NCI-H748 (cell line): ENCODE data around the gene WDR87.
A peak's percentile ranks its signal among the peaks of the same experiment; 100 is the strongest.

ENCODE experiments used
- DNase-seq: peaks from one replicate; lab custom pipeline; 2025; ENCODE audit not compliant: unreplicated experiment; lab: John Stamatoyannopoulos, UW

The WDR87 gene

DNA sequence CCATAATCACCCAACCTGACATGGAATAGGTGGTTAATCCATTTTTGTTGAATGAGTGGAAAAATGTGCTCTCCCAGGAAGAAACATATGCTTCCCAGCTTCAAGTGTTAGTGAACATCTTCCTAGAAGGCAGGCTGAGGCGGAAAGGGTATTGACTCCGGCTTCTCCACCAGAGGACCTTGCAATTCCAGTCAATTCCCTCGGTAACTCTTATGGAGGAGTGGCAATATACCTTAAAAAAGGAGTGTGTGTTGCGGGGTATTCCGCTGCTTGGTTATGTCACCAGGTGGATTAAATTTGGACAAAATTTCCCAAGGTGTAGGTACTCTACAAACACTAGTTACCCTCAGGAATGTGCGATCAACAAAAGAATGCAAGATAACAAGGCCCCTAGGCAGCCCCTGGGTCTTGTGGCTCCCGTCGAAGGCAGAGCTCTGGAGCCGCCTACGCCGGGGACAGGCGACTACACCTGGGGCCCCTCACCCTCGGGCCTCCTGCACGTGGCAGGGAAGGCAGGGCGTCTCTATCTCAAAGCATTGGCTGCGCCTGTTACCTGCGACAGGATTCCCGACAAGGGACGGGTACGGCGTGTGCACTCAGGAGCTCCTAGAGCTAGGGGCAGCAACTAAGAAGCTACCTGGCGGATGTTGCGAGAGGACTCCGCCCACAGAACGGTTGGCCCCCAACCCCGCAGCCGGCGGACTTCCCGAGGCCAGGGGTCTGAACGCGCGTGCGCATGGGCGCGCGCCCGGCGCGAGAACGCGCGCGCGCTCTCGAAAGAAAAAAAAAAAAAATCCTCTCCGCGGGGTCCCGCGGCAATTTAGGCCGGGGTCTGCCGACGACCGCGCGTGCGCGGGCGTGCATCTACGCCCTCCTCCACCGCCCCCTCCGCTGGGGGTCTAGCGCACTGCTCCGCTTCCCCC, at the start of gene WDR87:
Gene WDR87, minus strand, starts transcription at position 649 of the 923 bp plus-strand sequence. CDS start 8,355 bp downstream, outside the sequence.
- DNase-seq, result peak; percentile 96

DNA sequence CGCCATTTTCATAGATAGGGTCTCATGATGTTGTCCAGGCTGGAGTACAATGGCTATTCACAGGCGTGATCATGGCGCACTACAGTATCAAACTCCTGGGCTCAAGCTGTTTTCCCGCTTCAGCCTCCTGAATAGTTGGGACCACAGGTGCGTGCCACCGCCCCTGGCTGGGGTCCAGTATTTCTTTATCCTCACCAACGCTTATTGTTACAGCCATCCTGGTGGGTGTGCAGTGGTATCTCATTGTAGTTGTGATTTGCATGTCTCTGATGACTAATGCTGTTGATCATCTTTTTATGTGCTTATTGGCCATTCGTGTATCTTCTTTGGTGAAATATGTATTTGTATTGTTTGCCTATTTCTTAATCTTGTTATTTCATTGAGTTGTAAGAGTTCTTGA, 49.6 kb upstream of the WDR87 start:
- DNase-seq, result peak; percentile 99

DNA sequence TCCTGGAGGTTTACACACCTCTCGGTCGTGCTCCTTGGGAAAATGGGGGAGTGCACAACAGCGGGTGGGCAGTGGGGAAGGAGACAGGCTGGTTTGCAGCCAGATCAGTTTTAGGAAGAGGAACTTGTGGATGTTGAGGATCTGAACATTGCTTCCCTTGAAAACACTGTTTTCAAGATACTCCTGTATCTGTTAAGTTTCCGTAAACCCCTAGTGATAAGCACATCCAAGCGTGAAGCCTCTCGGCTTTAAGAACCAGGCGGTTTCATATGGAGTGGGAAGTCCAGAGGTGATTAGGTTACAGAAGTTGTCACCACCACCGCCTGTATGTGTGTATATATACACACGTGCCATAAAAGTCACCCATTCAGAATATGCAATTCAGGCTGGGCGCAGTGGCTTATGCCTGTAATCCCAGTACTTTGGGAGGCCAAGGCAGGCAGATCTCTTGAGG, 48.1 kb upstream of the WDR87 start:
- DNase-seq, result no peak

DNA sequence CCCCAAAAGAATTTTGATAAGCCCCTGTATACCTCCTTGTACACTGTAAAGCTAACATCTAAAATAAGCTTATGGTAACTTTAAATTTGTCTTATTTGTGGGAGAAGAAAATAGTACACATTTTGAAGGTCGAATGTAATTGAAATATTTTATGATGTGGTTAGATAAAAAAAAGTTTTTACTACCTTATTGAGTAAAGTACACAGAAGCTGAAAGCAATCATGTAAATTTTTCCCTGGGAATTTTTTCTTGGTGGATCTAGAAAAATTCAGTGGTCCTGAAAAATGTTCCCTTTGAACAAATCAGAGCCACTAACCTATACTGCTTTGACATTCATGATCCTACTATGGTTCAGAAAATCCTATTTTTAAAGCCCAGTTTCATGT, 47.5 kb upstream of the WDR87 start:
- no peak for DNase-seq

DNA sequence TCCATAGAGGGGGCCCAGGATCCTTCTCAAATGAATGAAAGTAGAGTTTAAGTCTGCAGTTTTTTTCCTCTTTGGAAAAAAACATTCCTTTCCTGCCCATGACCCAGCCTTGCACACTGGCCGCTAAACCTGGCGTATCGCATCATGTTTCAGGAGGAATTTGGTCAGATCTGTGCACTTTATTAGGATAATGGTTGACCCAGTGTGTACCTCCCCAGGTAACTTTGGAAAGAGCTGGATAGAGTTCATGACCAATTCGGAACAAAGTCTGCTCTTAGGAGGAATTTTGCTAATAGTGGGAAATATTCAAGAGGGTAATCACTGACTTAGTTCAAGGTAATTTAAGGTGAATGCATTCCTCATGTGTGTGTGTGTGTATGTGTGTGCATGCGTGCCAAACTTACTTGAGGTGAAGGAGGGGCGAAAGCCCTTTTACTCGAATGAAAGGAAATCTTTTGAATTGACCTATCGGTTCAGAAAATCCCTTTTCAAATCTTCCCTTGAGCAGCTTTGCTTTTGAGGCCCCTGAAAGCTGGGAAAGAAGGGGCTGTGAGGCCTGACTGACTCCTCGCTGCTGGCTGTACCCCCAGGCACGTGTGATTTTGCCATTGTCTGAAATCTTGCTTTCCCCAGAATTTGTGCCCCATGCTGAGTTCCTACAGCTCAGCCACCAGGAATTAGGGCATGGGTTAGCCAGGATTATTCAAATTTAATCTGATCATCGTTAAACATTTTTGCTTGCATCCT, 47.0 kb upstream of the WDR87 start:
- DNase-seq, result no peak

DNA sequence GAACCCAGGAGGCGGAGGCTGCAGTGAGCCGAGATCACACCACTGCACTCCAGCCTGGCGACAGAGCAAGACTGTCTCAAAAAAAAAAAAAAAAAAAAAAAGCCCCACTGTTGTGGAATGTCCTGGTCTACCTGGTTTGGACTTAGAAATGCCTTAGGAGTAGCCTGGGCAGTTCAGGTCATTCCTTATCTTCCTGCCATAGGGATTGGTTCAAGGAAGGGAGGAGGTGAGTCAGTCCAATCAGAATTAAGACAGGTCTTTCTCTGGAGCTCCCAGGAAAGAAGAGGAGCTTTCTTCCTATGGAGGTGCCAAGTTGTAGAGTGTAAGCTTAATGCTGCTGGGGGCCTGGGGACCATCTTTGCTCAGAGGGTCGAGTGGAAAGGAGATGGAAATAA, 45.4 kb upstream of the WDR87 start:
- no peak for DNase-seq

DNA sequence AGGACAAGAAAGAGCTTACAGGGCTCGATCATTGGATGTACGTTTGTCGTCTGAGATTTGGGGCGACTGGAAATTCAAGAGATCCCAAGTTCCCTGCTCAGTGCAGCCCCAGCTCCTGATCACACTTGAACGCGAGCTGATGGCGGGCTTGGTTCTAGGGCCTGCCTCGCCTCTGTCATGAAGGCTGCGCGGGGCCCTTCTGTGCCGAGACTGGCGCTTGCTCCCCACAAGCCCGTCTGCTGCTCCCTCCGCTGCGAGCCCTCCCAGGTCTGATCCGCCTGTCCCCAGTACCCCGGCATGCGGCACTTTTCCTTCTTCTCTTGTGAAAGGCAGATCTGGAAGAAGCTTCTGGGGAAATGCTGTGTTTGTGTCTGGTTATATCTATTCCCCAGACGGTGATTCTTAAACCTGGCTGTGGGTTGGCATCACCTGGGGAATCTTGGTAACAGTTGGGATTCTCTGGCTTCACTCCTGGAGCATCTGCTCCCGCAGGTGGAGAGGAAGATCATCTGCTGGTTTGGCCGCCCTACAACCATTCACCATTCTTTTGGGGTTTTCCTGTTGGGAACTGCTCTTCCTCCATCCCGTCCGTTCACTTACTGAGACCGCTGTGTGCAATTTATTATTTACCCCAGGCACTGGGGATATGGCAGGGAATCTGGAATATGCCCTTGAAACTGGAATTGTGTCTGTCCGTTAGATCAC, 44.2 kb upstream of the WDR87 start:
- peak; percentile 25 for DNase-seq

DNA sequence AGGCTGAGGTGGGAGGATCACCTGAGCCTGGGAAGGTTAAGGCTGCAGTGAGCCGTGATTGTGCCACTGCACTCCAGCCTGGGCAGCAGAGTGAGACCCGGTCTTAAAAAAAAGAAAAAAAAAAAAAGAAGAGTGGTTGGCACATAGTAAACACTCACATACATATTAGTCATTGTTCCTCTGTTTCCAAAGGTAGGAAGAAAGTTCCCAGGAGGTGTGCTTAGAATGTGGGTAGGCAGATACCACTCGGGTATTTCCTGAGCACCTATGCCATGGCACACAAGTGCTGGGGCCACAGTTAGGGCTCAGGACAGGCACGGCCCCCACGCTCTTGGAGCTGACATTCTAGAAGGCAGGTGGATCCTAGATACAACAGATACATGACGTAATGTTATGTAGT, 42.0 kb upstream of the WDR87 start:
- DNase-seq, result no peak

DNA sequence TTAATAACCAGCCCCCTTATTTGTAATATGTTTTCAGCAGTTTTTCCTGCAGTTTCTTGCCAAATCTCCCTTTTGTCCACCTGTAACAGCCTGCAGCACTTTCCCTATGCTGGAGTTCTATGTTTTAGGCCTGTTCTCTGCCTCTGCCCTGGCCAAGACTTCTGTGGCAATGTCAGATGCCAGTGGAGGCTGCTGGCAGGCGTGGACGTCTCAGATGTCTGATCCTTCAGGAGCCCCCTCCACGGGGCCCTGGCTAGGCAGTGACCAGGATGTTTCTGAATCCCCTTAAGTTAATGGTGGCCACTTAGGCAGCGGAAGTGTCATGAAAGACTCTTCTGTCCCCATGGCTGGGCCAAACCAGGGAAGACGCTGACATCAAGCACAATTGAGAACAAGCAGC, 41.4 kb upstream of the WDR87 start:
- DNase-seq, result no peak

DNA sequence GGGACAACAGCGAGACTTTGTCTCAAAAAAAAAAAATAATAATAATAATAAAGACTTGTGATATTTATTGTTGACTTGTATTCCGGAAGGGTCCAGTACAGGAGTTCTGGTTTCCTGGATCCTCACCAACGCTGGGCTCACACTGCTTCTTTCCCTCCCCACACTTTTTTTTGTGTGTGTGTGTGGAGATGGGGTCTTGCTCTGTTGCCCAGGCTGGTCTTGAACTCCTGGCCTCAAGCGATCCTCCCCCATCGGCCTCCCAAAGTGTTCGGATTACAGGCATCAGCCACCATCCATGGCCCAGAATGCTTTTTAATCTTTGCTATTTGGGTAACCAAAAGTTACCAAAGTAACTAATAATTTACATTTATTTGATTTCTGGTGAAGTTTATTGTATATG, 39.7 kb upstream of the WDR87 start:
- DNase-seq, result no peak

DNA sequence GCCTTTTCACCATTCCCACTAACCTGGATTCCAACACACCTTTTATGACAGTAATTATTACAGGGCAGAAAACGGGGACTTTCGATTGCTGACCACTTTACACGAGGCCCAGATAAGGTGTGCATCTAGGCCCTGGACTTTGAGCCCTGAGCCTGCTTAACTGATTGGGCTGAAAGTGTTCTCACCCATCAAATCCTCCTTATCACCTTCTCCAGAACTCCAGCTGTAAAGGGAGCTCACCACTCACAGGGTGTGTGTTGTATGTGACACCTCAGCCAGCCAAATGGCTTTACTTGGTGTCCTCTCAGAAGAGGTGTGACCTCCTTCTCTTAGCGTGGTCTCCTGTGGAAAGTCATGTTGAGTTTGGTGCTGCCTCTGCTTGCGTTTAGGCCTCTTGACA, 37.1 kb upstream of the WDR87 start:
- no peak for DNase-seq

DNA sequence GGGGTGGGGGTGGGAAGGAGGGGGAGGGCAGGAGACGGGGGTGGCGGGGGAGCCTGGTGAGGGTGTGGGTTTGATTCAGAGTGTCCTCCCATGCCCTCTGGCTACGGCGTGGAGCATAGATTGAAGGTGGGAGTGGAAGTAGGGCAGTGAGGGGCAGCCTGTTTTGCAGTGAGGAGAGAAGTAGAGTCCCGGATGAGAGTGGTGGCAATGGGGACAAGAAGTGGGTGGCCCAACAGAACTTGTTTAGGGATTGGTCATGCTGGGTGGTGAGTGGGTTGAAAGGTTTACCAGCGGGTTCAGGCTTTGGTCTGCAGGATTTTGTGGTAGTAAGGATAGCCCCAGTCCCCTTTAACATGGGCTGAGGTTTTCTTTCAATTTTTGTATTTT, 36.1 kb upstream of the WDR87 start:
- DNase-seq, result no peak

DNA sequence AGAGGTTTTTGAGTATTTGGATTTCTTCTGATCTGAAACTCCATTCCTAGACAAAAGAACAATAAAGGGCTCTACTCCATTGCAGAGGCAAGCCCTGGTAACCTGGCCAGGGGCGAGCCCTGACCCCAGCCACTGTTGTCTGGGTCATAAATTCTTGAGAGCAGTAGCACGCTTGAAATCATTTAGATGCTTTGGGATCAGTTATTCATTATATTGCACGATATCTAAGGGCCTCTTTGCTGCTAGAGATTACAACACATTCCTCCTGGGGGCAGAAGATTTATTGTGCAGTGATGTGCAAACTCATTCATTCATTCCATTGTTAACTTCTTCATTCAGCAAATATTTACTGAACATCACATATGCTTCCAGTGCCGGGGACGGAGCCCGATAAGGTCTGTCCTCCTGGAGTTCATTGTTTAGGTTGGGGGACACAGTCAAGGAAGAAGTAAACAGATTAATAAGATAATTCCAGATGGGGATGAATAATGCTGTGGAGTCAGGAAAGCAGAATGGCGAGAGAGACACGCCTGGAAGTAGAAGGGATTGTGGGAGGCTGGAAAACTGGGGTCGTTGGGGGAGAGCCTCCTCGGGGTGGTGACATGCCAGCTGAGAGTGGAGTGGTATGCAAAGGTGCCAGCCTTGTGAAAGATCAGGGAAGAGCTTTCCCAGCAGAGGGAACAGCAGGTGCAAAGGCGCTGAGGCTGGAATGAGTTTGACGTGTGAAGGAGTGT, 35.6 kb upstream of the WDR87 start:
- DNase-seq, result peak; percentile 84

DNA sequence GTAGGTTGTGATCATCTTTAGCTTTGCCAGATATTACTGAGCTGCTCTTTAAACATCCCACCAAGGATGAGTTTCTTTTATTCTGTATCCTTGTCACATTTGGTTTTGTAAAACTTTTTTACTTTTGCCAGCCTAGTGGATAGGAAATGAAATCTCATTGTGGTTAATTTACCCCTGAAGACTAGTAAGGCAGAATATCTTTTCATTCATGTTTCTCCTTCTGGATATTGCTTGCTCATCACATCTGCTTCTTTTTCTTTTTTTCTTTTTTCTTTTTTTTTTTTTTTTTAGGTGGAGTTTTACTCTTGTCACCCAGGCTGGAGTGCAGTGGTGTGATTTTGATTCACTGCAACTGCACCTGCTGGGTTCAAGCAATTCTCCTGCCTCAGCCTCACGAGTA, 32.0 kb upstream of the WDR87 start:
- DNase-seq, result no peak

DNA sequence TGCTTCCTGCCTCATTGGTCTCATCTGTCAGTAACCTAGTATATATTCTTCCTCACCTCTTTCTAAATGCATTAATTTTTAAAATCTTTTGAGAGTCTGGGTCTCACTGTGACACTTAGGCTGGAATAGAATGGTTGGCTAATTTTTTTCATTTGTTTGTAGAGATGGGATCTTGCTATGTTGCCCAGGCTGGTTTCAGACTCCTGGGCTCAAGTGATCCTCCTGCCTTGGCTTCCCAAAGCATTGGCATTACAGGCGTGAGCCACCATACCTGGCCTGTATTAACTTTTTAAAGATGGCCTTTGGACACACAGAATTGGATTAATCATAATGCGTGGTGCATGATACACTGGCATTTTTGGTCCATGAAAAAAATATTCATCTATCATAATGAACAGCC, 30.5 kb upstream of the WDR87 start:
- DNase-seq, result no peak

DNA sequence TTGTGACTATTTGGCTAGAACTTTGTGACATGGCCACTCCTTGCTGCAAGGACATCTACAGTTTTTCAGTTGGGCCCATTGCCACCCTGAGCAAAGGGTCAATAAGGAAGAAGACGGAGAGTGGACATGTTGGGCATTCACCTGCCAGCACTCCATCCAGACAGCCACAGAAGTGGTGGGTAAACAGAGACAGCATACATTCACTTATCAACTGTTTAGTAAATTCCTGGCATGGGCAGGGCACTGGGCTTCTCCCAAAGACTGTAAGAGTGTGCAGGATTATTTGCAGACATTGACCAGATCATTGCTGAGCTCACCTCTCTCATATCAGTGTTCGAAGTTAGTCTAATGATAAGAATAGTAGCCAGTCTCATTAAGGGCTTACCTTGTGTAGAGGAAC, 29.8 kb upstream of the WDR87 start:
- no peak for DNase-seq

DNA sequence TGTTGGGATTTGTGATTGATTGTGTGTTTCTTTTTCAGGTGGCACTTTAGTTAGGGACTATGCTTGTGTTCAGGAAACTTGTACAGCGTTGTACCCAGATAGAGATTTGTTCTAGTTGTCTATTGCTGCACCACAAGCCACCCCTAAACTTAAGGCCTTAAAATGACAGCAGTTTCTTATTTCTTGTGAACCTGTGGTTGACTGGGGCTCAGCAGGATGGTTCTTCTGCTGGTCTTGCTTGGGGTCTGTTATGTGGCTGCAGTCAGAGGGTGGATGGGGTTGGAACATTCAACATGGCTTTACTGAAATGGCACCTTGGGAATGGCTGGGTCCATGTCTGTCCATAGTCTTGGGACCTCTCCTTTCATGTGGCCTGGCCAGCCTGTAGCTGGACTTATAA, 28.9 kb upstream of the WDR87 start:
- no peak for DNase-seq

DNA sequence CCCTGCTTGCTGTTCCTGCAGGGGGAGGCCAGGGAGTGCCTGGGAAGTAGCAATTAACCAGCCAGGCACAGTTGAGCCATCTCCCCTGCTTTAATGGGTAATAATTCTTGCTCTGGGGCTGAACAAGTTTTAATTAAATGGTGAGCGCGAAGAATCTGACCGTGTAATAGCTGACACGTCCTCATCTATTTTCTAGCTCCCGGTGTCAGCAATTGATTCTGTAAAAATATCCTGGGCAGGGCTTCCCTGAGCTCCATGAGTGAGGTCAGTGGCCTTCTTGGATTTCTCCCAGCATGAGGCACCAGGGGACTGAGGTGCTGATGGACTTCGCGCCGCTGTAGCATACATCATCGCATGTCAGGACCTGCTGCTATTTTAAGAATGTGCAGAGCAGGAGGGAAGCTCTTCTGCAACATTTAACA, 27.6 kb upstream of the WDR87 start:
- peak; percentile 36 for DNase-seq

DNA sequence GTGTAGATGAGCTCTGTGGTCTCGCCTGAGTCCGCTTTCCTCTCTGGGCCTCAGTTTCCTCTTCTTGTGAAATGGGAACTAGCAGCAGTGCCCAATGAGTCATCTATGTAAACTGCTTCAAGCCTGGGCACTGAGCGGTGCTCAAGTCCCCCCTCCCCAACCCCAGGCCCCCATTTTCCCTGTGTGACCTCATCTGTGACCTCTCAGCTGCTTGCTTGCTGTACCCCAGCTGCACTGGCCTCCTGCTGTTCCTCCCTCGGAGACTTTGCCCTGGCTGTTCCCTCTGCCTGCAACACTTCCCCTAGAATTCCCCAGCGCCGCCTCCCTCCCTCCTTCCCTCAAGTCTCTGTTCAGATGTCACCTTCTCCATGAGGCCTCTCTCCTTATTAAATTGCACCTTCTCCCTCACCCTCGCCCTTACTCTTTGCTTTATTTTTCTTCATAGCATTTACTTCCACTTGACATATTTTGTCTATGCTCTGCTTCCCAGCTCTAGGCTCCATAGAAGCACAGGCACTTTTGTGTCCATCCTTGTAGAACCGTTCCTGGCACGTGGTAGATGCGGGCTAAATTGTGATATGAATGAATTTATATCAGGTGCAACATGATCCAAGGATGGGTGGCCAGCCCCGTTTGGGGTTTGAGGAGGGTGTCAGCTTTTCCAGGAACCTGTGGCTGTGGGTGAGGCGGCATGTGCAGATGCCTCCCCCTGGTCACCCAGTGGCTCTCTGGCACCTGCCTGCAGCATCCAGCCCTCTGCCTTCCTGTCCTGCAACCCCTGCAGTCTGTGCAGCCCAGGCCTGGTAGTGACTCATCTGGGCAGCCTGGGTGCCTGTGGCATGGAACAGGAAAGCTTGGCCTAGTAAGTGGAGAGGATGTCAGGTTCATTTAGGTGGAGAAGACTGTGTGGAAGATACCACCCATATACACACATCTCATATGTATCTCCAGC, 26.9 kb upstream of the WDR87 start:
- no peak for DNase-seq
